Right kidney (tissue), 1 donor: ENCODE measurements around the gene ZNF358.
"Not testable (repeated sequence)": the region's sequence is repeated elsewhere in the genome, so short reads cannot be mapped to it uniquely, and the experiment has no call there.

Experiments used
- DNase-seq: peaks from one replicate; pipeline ENCODE4 v3.0.0-alpha.2; 2016

ZNF358 gene

GRCh38 chr19:7535047-7535997, 19.4 kb downstream of the ZNF358 start, which contains the start of gene PNPLA6:
TSS of gene PNPLA6 (plus strand) at chr19:7535717. CDS start at chr19:7535789, 72 bp downstream.
- DNase-seq: peak; percentile 95

- no peak for DNase-seq
Measured at GRCh38 chr19:7535998-7536695, 20.2 kb downstream of the ZNF358 start.

- not testable (repeated sequence) for DNase-seq
Measured at GRCh38 chr19:7538990-7539389, 23.1 kb downstream of the ZNF358 start.

DNA sequence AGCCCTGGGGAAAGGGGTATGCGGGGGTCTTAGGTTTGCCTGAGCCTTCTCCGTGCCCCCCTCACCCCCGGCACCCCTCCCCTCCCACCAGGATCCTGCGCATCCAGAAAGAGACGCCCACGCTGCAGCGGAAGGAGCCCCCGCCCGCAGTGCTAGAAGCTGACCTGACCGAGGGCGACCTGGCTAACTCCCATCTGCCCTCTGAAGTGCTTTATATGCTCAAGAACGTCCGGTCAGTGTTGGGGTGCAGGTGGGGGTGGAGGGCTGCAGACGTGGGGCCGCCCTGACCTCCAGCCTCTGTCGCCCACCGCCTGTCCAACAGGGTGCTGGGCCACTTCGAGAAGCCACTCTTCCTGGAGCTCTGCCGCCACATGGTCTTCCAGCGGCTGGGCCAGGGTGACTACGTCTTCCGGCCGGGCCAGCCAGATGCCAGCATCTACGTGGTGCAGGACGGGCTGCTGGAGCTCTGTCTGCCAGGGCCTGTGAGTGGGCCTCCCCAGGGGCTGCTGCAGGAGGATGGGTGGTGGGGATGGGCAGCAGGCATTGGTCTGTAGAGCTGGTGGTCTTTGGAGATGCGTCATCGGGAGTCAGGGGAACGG, 24.0 kb downstream of the ZNF358 start:
- no peak for DNase-seq

- DNase-seq: no peak
Measured at GRCh38 chr19:7540761-7541474, 25.0 kb downstream of the ZNF358 start.

GRCh38 chr19:7541475-7541824, 25.5 kb downstream of the ZNF358 start:
- no peak for DNase-seq

DNA sequence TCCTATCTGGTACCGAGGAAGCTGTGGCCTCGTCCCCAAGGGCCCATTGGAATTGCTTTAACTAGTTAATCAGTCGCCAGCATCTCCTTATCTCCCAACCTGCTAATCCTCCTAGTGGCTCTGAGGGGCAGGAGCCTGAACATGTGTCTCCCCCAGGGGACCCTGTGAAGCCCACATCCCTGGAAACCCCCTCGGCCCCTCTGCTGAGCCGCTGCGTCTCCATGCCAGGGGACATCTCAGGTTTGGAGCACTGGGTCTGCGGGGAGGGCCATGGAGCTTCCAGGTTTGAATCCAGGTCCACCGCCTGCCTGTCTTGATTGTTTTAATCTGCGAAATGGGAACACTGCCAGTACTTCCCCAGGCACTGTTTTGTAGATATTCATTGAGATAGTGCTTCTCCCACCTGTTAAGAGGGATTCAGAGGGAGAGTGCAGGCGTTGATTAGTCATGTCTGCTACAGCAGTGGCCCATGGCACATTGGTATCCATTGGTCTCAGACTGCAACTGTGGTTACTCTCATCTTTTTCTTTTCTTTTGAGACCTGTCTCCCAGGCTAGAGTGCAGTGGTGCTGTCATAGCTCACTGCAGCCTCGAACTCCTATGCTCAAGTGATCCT, 26.0 kb downstream of the ZNF358 start:
- DNase-seq: no peak

- DNase-seq: no peak
Measured at GRCh38 chr19:7542556-7543348, 26.8 kb downstream of the ZNF358 start.

DNA sequence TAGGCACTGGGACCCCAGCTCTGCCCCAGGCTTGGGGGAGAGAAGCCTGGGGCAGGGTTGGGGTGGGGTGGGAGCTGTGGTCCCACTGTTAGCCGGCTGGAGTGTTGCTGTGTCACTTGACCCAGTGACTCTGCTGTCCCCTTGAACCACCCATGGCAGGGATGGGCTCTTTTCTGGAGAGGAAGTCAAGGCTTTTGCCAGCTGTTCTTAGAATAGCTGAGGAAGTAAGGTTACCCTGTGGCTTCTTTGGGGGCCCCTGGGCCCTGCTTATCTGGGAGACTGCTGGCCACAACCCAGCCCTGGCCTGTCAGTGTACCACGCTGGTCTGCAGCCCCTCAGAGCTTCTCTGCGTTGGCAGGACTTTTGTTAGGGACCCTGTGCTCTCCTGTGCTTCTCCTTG, 28.7 kb downstream of the ZNF358 start:
- DNase-seq: no peak

GRCh38 chr19:7545300-7545699, 29.4 kb downstream of the ZNF358 start:
- no peak for DNase-seq

GRCh38 chr19:7545904-7546303, 30.0 kb downstream of the ZNF358 start:
- no peak for DNase-seq

DNA sequence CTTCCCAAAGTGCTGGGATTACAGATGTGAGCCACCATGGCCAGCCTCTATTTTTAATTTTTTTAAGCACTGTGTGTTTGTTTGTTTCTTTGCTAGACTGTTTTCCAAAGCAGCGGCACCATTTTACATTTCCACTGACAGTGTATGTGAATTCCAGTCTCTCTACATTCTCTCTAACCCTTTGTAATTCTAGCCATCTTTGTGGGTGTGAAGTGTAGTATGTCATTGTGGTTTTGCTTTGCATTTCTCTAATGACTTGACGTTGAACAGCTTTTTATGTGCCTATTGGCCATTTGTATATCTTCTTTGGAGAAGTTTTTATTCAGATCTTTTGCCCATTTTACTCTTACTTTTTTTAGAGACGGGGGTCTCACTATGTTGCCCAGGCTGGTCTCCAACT, 31.3 kb downstream of the ZNF358 start:
- DNase-seq: no peak

DNA sequence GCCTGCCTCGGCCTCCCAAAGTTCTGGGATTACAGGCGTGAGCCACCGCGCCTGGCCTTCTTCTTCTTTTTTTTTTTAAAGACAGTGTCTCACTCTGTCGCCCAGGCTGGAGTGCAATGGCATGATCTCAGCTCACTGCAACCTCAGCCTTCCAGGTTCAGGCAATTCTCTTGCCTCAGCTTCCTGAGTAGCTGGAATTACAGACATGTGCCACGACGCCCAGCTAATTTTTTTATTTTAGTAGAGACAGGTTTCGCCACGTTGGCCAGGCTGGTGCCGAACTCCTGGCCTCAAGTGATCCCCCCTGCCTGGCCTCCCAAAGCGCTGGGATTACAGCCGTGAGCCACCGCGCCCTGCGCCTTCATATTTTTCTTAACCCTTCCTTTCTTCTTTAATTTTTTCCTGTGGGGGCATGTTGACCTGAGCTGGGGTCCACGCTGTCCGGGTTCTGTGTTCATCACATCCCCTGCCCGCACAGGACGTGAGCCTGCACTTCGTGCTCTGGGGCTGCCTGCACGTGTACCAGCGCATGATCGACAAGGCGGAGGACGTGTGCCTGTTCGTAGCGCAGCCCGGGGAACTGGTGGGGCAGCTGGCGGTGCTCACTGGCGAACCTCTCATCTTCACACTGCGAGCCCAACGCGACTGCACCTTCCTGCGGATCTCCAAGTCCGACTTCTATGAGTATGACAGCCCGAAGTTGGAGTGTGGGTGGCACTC, 33.7 kb downstream of the ZNF358 start:
- no peak for DNase-seq

DNA sequence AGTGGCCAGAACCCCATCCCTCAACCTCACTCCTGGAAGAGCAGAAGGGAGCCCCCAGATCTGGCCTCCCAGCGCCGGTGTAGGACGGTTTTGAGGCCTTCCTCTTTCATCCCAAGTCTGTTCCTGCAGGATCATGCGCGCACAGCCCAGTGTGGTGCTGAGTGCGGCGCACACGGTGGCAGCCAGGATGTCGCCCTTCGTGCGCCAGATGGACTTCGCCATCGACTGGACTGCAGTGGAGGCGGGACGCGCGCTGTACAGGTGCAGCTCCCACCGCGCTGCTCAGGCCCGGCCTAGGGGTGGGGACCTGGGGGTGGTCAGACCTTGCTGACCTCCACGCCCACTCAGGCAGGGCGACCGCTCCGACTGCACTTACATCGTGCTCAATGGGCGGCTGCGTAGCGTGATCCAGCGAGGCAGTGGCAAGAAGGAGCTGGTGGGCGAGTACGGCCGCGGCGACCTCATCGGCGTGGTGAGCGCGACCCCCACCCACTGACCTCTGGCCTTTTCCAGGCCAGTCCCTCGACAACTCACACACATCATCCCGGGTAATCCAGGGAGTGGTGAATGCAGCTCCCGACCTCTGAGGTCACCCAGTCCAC, 34.4 kb downstream of the ZNF358 start:
- peak; percentile 7 for DNase-seq

DNA sequence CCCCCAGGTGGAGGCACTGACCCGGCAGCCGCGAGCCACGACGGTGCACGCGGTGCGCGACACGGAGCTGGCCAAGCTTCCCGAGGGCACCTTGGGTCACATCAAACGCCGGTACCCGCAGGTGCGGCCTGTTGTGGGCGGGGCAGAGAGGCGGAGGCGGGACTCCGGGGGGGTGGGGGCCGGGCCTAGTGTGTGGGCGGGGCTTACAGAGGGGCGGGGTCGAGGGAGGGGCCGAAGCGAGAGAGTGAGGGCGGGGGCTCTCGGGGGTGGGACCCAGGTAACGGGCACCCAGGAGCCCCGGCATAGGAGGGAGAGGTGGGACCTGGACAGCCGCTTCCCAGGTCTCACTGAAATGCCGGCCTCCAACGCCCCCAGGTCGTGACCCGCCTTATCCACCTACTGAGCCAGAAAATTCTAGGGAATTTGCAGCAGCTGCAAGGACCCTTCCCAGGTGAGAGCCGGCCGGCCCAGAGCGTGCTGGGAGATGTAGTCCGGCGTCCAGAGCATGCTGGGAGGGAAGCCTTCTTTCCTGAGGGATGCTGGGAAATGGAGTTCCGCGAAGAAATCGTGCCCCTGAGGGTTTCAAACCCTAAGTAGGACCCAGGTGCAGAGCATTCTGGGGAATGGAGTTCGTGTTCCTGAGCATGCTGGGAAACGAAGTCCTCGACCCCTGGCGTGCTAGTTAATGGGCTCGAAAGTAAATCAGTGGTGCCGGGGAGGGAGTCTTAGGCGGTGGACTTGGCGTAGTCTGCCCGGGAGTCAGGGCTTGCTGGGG, 35.3 kb downstream of the ZNF358 start:
- peak; percentile 78 for DNase-seq

DNA sequence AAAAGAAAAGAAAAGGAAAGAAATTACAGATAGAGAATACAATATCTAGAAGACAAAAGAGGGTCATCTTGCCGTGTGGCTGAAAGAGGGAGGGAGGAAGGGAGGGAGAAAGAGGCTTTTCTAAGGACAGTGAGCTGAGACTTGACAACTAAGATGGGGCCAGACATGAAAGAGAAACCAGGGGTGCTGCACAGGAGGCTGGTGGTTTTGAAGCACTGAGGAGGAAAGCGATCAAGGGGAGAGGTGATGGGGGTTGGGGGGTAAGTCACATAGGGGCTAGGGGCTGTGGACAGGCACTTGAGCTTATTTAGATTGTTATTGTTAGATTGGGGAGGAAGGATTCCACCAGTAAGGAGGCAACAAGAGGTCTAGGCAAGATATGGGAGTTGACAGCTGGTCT, 36.9 kb downstream of the ZNF358 start:
- no peak for DNase-seq

- DNase-seq: no peak
Measured at GRCh38 chr19:7554565-7554964, 38.7 kb downstream of the ZNF358 start.

- peak; percentile 20 for DNase-seq
Measured at GRCh38 chr19:7554990-7555864, 39.3 kb downstream of the ZNF358 start.
